GM18867 (cell line): ENCODE measurements around the gene GANAB.
A peak's percentile ranks its signal among the peaks of the same experiment; 100 is the strongest.
"Not testable (repeated sequence)": the region's sequence is repeated elsewhere in the genome, so short reads cannot be mapped to it uniquely, and the experiment has no call there.

ENCODE experiments used
- ATAC-seq: cut with Tn5 transposase; IDR thresholded peaks from one replicate; pipeline ENCODE4 v1.9.1; 2021; ENCODE audit warnings: mild to moderate bottlenecking, moderate library complexity; ENCODE audit not compliant: unreplicated experiment

The GANAB gene

DNA sequence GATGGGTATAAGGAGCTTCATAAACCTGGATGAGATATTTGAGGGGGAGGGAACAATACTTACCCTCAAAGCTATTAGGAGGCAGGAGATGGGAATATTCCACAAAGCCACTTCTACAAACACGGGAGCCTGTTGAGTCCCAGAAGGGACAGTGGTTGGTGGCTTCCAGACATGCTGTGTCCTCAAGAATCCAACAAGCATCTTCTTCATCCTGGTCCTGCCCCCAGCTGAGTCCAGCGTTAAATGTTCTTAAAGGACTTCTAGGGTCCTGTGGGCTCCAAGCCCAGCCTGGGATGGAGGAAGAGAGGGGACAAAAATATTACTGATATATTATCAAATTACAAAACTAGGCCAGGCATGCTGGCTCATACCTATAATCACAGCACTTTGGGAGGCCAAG lies 21.0 kb upstream of the GANAB start:
- no peak for ATAC-seq

DNA sequence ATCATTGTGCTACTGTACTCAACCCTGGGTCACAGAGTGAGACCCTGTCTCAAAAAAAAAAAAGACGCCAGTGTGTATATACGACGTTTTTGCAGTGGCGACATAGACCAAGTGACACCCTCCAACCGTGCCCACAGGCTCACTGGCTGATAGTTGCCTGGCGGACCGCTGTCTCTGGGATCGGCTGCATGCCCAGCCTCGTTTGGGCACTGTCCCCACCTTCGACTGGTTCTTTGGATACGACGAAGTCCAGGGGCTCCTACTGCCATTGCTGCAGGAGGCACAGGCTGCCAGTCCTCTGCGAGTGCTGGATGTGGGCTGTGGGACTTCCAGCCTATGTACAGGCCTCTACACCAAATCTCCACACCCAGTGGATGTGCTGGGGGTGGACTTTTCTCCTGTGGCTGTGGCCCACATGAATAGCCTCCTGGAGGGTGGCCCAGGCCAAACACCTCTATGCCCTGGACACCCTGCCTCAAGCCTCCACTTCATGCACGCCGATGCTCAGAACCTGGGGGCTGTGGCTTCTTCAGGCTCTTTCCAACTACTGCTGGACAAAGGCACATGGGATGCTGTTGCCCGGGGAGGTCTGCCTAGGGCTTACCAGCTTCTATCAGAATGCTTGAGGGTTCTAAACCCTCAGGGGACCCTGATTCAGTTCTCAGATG lies 20.0 kb upstream of the GANAB start:
- no peak for ATAC-seq

DNA sequence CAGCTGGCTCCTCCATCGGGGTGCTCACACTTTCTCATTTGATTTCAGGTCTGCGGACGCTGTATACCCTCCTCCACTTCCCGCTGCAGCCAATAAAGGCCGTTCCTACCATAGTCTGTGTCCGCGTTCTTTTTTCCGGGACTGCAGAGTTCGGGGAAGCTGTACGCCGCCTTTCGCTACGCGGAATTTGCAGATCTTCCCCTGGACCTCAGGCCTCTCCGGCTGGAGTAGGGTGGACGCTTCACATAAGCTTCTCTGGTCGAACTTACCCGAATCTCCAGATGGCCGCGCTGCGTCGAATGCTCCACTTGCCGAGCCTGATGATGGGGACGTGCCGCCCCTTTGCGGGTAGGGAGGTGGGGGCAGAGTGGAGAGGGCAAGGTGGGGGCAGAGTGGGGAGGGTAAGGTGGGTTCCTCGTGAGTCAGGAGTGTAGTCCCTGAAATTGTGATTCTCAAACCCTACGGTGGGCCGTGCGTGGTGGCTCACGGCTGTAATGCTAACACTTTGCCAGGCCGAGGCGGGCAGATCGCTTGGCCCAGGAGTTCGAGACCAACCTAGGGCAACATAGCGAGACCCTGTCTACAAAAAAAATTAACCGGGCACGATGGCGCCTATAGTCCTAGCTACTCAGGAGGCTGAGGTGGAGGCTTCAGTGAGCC lies 19.3 kb upstream of the GANAB start:
- peak; percentile 13 for ATAC-seq

DNA sequence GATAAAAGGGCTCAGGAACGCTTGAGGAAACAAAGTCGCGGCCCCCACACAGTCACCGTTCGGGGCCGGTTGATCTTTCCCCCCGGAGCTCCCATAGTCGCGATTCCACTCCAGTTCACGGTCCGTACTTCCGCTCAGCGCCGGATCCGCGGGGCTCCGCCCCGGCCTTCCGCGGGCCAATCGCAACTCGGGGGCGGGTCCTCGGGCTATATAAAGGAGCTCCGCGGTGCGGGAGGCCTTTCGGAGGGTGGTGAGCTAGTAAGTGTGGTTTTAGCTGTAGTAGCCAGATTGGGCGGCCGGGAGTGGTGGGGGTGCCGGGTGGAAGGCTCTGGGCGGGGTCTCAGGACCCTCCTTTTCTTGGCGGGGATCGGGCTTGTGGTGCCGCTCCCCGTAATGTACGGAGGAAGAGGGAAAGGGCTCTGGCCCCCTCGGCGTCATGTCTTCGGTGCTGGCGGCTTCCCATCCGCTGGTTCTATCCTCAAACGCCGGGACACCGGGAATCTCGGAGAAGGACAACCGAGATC lies 18.7 kb upstream of the GANAB start, which contains the start of the genes C11orf98 and CSKMT:
TSS of gene C11orf98 (minus strand) at position 136 of the 524 bp plus-strand sequence. CDS start at position 95, 41 bp downstream.
TSS of gene CSKMT (plus strand) at position 238 of the 524 bp plus-strand sequence. CDS start 568 bp downstream, outside the sequence.
- peak; percentile 85 for ATAC-seq

DNA sequence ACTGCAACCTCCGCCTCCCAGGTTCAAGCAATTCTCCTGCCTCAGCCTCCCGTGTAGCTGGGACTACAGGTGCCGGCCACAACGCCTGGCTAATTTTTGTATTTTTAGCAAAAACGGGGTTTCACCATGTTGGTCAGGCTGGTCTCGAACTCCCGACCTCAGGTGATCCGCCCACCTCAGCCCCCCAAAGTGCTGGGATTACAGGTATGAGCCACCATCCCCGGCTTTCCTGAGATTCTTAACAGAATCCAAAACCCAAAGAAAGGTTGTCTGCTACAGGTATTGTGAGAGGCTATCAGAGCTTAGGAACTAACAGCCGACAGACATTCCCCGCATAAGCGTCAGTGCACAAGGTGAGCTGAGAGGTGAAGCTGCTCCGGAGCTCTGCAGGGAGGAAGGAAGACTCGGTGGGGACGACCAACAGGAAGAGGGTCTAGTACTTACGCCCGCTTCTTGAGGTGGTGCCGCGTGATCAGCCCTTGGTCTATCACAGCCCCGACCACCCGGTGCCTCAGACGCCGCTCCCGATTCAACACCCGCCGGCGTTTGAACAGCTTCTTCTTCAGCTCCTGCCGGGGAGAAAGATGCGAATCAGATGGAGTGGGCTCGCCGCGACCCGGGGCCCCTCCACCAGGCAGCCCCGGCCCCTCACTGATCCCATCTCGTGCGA lies 18.1 kb upstream of the GANAB start:
- ATAC-seq, result peak; percentile 28

DNA sequence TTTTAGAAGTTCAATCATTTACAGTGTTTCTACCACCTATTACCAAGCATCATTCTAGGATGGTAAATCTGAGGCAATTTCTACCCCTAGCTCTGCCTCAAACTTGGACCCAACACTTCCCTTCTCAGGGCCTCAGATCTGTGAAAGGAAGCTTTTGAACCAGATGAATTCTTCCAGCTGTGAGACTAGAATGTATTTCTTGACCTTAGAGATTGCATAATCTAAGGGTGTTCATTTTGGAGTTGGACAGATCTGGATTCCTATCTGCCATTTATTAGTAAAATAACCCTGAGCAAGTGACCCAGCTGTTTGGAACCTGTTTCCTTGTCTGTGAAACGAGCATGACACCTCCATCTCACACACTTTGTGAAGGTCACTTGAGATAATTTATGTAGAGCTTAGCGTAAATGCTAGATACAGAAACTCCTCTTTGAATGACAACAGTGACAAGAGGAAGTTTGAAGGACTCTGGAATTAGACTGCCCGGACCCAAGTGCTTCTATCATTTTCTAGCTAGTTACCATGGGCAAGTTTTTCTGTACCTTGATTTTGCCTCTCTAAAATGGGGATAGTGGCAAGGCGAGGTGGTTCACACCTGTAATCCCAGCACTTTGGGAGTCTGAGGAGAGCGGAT lies 10.5 kb upstream of the GANAB start:
- ATAC-seq, result no peak

DNA sequence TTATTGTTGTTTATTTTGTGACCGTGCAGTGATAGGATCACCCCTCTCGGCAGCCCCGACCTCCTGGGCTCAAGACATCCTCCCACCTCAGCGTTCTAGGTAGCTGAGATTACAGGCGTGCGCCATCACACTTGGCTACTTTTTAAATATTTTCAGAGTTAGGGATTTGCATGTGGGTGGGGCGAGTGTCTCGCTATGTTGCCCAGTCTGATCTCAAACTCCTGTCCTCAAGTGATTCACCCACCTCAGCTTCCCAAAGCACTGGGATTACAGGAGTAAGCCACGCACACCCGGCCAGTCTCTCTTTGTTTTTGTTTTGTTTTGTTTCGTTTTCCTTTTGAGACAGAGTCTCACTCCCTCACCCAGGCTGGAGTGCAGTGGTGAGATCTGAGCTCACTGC lies 7.9 kb upstream of the GANAB start:
- no peak for ATAC-seq

DNA sequence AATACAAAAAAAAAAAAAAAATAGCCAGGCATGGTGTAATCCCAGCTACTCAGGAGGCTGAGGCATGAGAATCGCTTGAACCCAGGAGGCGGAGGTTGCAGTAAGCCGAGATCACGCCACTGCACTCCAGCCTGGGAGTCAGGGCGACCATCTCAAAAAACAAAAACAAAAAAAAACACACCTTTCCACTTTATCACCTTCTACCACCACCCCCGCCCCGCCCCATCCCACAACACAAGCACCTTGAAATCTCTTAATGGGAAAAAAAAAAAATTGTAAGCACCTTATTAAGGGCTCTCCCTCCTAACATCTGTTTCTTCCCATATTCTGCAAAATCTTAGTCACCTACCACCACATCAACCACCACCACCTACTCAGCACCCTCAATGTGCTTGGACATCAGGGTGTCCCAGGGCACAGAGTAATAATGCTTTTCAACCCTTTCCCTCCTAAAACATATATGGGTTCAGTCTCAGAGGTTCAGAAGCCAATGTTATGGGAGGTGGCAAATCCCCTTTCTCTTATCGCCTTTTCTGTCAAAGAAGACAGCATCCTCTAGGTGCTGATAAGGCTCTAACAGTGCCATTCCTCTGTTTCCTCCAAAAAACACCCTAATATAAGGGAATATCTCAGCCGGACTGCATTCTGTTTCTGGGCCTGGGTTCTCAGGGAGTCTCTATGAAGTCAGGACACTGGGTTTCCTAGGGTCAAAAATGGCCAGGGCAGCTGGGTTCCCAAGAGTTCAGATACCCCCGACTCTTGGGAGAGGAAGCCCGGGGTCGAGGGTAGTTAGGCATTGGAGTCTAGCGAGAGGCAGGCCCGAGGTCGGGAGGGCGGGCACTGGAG lies 6.0 kb upstream of the GANAB start:
- no peak for ATAC-seq

DNA sequence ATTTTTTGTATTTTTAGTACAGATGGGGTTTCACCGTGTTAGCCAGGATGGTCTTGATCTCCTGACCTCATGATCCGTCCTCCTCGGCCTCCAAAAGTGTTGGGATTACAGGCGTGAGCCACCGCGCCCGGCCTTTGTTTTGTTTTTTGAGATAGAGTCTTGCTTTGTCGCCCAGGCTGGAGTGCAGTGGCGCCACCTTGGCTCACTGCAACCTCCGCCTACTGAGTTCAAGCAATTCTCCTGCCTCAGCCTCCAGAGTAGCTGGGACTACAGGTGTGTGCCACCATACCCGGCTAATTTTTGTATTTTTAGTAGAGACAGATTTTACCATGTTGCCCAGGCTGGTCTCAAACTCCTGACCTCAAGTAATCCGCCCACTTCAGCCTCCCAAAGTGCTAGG lies 3.9 kb upstream of the GANAB start:
- ATAC-seq, result not testable (repeated sequence)

DNA sequence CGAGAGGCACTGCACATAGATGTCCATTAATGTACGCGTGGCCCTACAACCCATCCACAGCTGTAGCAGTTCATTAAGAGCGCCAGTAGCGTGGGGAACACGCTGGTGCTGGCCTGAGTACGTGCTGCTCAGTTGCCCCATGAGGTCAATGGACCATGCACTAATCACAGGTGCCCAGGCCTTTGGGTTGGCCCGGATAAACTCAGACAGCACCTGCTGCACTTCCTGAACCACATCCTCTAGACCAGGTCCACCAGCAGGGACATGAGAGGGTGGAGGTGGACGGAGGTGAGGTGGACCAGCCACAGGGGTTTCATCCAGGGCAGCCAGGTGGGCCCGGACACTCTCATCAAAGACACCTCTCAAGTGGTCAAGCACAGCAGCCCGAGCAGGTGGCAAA lies 3.1 kb upstream of the GANAB start:
- no peak for ATAC-seq

DNA sequence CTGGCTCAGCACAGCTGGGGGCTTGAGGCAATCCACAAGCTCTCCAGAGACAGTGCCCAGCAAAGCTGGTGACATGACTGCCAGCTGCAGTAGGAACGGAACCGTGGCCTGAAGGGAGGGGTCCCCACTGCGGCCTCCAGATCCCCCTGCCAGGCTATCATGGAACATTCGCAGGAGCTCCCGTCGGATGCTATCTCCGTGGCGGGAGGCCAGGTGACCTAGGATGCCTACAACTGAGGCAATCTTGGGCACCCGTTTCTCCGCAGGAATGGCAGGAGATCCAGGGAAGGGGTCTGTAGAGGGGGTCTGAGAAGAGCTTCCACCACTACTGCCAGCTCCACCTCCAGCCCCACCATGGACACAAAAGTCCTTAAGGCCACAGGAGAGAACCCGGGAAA lies 2.6 kb upstream of the GANAB start:
- no peak for ATAC-seq

DNA sequence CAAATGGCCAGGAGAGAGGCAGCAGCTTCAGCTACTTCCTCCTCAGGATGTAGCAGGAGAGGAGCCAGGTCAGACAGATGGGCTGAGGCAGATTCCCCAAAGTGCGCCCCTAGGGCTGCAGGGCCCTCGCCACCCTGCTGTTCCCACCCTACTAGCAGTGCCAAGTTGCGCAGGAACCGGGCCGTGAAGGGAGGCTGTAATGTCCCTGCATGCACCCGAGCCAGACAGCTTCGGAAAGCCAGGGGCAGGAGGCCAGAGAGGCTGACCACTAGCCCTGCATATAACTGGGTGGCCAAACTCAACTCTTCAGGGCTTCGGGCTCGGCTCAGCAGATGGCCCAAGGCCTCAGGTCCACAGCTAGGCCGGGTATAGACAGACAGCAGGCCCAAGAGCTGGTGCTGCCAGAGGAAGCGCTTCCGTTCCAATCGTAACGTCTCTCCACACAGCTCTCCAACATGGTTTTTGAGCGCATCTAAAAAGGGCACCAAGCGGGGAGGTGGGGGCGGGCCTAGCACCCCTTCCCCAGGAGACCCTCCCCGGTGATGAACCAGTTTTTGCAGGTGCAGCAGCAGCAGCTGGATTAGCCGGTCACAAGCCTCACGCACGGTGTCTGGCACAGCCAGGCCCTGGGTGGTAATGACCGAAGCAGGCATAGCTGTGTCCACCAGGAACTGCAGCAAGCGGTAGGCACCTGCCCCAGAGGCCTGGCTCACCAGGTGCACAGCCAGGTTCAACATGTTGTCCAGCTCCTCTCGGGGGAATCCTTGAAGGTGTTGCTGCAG lies 2.0 kb upstream of the GANAB start:
- ATAC-seq, result no peak

DNA sequence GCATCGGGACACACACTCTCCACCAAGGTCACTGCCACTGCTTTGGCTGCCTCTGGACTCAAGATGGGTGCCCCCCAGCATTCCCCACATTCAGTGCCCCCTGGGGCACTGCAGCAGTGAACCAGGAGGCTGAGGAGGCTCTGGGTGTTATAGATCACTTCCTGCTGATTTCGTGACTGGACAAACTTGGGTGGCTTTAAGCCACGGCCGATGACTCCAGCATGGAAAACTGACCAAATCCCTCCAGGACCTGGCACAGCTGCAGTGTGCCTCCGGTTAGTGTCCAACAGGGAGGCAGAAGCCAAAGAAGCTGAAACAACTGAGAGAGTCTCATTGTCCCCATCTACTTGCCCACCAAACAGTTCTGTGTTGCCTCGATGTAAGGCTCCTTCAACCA lies 1.2 kb upstream of the GANAB start:
- ATAC-seq, result no peak

DNA sequence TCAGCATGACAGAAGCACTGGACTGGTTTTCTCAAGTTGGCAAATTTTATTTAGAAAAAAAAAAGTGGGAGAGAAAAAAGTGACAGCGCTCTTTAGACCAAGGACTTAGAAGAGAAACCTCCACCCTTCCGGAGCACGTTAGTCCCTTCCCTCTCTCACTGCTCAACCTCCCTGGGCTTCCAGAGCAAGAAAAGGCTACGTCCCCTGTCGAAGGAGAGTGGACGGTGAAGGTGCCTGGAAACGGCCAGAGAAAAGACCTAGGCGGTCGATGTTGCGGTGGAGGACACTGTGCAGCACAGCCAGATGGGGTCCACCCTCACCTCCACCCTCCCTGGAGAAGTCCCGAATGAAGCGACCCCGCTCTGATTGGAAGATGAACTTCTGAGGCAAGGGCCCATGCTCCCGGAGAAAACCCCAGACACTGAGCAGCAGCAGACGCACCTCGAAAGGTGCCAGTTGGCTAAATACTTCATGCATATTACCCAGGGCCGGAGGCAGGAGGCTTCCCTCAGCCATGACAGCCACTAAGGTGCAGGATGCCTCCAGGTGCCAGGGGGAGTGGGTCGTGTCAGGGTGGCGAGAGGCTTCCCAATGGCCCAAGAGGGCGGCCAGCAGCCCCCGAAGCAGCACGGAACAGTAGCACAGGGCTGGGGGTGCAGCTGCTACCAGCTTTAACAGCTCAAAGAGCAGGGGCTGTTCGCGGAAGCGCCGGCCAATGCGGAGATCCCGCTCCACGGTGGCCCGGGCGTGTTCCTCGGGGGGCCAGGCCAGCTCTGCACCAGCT lies 604 bp upstream of the GANAB start:
- ATAC-seq, result no peak

DNA sequence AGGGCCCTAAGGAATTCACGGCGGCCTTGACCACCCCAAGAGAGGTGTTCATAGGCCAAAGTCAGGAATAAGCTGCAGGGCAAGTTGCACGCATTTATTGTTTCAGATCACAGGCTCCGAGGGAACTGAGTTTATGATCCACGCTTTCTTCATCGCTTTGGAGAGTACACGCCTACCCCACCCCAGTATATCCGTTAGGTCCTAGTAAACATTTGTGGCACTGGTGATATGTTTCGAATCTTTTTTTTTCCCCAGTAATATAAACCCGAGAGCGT lies 805 bp downstream of the GANAB start:
- no peak for ATAC-seq

DNA sequence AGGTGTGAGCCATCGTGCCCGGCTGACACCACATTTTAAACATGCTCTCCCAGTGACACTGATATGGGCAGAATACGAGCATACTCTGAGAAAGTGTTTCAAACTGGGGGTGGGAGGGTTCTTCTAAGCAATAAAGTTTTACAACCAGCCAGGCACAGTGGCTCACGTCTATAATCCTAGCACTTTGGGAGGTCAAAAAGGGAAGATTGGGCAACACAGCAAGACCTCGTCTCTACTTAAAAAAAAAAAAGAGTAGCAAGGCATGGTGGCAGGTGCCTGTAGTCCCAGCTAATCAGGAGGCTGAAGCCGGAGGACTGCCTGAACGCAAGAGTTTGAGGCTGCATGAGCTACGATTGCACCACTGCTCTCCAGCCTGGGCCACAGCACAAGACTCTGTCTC lies 2.2 kb downstream of the GANAB start:
- no peak for ATAC-seq

DNA sequence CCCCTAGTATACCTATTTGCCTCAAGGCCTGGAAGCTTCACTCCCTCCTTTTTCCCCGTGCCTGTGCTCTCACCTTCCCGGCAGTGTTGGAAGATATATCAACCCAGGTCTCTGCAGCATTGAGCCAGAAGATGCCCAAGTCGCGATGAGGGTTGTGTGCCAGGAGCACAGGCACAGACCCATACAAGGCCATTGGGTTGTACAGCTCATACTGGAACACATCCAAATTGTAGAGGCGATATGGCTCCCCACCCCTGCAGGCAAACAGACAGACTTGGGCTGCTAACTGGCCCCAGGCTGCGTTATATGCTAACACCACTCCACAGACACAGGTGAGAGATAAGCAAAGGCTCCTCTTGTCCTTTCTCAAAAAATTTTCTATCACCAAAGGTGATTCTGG lies 13.9 kb downstream of the GANAB start:
- ATAC-seq, result no peak

DNA sequence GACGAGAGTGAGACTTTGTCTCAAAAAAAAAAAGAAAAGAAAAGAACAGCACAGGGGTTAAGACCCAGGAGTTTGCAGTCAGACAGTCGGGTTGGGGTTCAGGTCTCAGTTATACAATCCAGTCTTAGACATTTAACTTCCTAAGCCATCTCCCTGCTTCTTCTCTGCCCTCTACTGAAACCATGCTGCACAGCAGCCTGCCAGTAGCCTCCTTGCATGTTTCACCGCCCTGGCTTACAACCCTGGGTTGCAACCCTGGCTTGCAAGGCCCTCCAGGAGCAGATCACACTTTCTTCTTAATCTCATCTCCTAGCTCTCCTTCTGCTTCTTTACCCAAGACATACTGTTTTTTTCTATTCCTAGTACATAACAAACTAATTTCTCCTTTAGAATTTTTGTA lies 18.7 kb downstream of the GANAB start:
- ATAC-seq, result no peak

DNA sequence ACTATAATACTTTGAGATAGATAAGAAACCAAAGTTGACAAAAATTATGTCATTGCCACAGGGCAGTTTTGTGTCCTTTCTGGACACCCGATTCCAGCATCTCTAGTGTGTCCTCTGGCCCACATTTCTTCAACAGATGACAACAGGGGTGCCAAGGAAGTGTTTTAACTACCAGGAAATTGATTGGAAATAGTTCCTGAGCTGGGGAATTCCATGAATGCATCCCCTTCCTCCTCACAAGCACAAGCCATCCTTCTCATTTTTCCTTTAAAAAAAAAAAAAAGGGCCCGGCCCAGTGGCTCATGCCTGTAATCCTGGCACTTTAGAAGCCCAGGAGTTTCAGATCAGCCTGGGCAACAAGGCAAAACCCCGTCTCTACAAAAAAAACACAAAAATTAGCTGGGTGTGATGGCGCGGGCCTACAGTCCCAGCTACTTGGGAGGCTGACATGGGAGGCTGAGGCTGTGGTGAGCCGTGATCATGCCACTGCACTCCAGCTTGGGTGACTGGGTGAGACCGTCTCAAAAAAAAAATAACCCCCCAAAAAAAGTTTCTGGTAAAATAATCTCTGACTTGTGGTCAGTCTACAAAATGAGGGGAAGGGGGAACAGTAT lies 23.8 kb downstream of the GANAB start:
- ATAC-seq, result no peak
